BJ (cell line): ENCODE data around the gene CFTR. TPM values are rescaled to one million over a fixed set of nuclear protein-coding genes. Genes with fewer than 3 reads are reported as not detected.

Experiments
- CTCF ChIA-PET: fragments of 350-600 bp; formaldehyde crosslinking; extraction: SDS; loops from one replicate; lab custom pipeline; 2021; ENCODE audit warnings: antibody characterized with exemption, inconsistent platforms; lab: Yijun Ruan, JAX
- POLR2A ChIA-PET: fragments of 300-600 bp; sonication (Branson Sonifier 250); formaldehyde crosslinking; extraction: SDS; loops from one replicate; lab custom pipeline; 2021; ENCODE audit warnings: antibody characterized with exemption; lab: Charles Lee
- DNase-seq: peaks from one replicate; pipeline ENCODE4 v3.0.0-alpha.2; 2011; ENCODE audit warnings: low read depth
- H3K27me3 ChIP-seq: 2 replicates; pipeline ENCODE4 v1.6.0; 2011; ENCODE audit warnings: low read length; ENCODE audit not compliant: control insufficient read depth, insufficient read depth
- H3K36me3 ChIP-seq: 2 replicates; pipeline ENCODE4 v1.5.1; 2011; ENCODE audit warnings: low read length; ENCODE audit not compliant: control insufficient read depth, insufficient read depth
- H3K4me3 ChIP-seq: 2 replicates; pipeline ENCODE4 v1.5.1; 2011; ENCODE audit warnings: low read depth, mild to moderate bottlenecking, control low read depth, low read length
- polyA plus RNA-seq: library from polyadenylated mRNA; depleted of rRNA; stranded (reverse); fragments of >200 nt; gene quantifications from 2 replicates; pipeline ENCODE4 v1.2.3, GENCODE V29; 2011
- TF ChIP-seq, protein P1 (sequence below): IDR thresholded peaks from 2 replicates; pipeline ENCODE4 v1.5.1; 2011; ENCODE audit warnings: low read depth, mild to moderate bottlenecking, control low read depth, inconsistent platforms, low read length, moderate library complexity; ENCODE audit not compliant: insufficient read depth

Gene CFTR
- polyA plus RNA-seq, 1 experiment: not detected

- ChIA-PET POLR2A (no interaction called here), CTCF (interaction anchor here (0.6 kb wide), 1 partner anchor 12 kb away, joined by 3 read pairs; no protein-coding TSS in a partner anchor)
- Histone ChIP-seq H3K36me3 (no peaks in the 10 kb centered on the region), H3K27me3 (no peaks in the 10 kb centered on the region; the same call in 1 of the 2 replicates), H3K4me3 (no peak overlapping the region)
- DNase-seq: no peak
- TF ChIP-seq, protein P1, sequence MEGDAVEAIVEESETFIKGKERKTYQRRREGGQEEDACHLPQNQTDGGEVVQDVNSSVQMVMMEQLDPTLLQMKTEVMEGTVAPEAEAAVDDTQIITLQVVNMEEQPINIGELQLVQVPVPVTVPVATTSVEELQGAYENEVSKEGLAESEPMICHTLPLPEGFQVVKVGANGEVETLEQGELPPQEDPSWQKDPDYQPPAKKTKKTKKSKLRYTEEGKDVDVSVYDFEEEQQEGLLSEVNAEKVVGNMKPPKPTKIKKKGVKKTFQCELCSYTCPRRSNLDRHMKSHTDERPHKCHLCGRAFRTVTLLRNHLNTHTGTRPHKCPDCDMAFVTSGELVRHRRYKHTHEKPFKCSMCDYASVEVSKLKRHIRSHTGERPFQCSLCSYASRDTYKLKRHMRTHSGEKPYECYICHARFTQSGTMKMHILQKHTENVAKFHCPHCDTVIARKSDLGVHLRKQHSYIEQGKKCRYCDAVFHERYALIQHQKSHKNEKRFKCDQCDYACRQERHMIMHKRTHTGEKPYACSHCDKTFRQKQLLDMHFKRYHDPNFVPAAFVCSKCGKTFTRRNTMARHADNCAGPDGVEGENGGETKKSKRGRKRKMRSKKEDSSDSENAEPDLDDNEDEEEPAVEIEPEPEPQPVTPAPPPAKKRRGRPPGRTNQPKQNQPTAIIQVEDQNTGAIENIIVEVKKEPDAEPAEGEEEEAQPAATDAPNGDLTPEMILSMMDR: no peak
Measured at GRCh38 chr7:117550625-117551024, 70.8 kb downstream of the CFTR start.

DNA sequence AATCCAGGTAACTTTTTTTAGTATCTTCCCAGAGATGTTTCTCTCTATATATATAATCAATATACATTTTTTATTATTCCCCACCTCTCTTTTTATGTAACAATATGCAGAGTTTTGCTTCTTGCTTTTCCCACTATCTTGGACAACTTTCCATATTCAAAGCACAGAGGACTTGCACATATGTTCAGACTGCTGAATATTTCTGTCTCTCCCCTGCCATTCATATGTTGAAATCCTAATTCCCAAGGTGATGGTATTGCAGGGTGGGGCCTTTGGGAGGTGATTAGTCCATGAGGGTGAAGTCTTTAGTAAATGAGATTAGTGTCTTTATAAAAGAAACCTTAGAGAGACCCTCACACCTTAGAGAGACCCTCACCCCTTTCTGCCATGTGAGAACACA is 72.8 kb downstream of the CFTR start:
- TF ChIP-seq, protein P1: no peak
- Histone ChIP-seq H3K4me3 (no peak overlapping the region), H3K36me3 (no peaks in the 10 kb centered on the region), H3K27me3 (no peaks in the 10 kb centered on the region; the same call in 1 of the 2 replicates)
- POLR2A ChIA-PET: no interaction called here
- no peak for DNase-seq
- CTCF ChIA-PET: no interaction called here

- no peak overlapping the region for H3K4me3 ChIP-seq
- DNase-seq: no peak
- no peaks in the 10 kb centered on the region; the same call in 1 of the 2 replicates for H3K27me3 ChIP-seq
- TF ChIP-seq, protein P1: no peak
- H3K36me3 ChIP-seq: no peaks in the 10 kb centered on the region
- CTCF ChIA-PET: no interaction called here
- POLR2A ChIA-PET: no interaction called here
Measured at GRCh38 chr7:117555260-117555659, 75.4 kb downstream of the CFTR start.

DNA sequence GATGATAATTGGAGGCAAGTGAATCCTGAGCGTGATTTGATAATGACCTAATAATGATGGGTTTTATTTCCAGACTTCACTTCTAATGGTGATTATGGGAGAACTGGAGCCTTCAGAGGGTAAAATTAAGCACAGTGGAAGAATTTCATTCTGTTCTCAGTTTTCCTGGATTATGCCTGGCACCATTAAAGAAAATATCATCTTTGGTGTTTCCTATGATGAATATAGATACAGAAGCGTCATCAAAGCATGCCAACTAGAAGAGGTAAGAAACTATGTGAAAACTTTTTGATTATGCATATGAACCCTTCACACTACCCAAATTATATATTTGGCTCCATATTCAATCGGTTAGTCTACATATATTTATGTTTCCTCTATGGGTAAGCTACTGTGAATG is 79.6 kb downstream of the CFTR start:
- ChIA-PET CTCF (interaction anchor here (0.6 to 1.0 kb wide), 2 partner anchors 17 to 113 kb away, joined by 3 read pairs; no protein-coding TSS in a partner anchor), POLR2A (no interaction called here)
- DNase-seq: no peak
- no peaks in the 10 kb centered on the region for H3K36me3 ChIP-seq
- H3K27me3 ChIP-seq: no peaks in the 10 kb centered on the region; the same call in 1 of the 2 replicates
- H3K4me3 ChIP-seq: no peak overlapping the region
- TF ChIP-seq, protein P1: no peak

DNA sequence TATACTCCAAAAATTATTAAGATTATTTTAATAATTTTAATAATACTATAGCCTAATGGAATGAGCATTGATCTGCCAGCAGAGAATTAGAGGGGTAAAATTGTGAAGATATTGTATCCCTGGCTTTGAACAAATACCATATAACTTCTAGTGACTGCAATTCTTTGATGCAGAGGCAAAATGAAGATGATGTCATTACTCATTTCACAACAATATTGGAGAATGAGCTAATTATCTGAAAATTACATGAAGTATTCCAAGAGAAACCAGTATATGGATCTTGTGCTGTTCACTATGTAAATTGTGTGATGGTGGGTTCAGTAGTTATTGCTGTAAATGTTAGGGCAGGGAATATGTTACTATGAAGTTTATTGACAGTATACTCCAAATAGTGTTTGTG is 80.2 kb downstream of the CFTR start:
- Histone ChIP-seq H3K36me3 (no peaks in the 10 kb centered on the region), H3K27me3 (no peaks in the 10 kb centered on the region), H3K4me3 (no peak overlapping the region)
- ChIA-PET CTCF (interaction anchor here (0.6 to 1.0 kb wide), 2 partner anchors 17 to 112 kb away, joined by 3 read pairs; no protein-coding TSS in a partner anchor), POLR2A (no interaction called here)
- DNase-seq: no peak
- TF ChIP-seq, protein P1: no peak
